HUES64 (cell line): ENCODE data around the gene NPIPB12.
"Not testable (repeated sequence)": the region's sequence is repeated elsewhere in the genome, so short reads cannot be mapped to it uniquely, and the experiment has no call there.

ENCODE experiments used
- H3K27ac ChIP-seq: 2 replicates; pipeline ENCODE4 v1.7.0; 2013; ENCODE audit warnings: low read depth, low read length, inconsistent platforms
- H3K27me3 ChIP-seq: 2 replicates; pipeline ENCODE4 v1.6.1; 2013; ENCODE audit warnings: mild to moderate bottlenecking, low read length; ENCODE audit not compliant: insufficient read depth
- H3K36me3 ChIP-seq: 2 replicates; pipeline ENCODE4 v1.6.1; 2013; ENCODE audit warnings: mild to moderate bottlenecking, low read length; ENCODE audit not compliant: insufficient read depth
- H3K4me1 ChIP-seq: 2 replicates; pipeline ENCODE4 v1.6.1; 2013; ENCODE audit warnings: mild to moderate bottlenecking, low read length, moderate library complexity; ENCODE audit not compliant: insufficient read depth
- H3K4me3 ChIP-seq: 2 replicates; pipeline ENCODE4 v1.5.1; 2013; ENCODE audit warnings: mild to moderate bottlenecking, low read length, moderate library complexity
- H3K9ac ChIP-seq: 2 replicates; pipeline ENCODE4 v1.6.1; 2013; ENCODE audit warnings: mild to moderate bottlenecking, low read depth, low read length
- H3K9me3 ChIP-seq: 2 replicates; pipeline ENCODE4 v1.6.1; 2013; ENCODE audit warnings: low read depth, low read length; ENCODE audit not compliant: insufficient read depth
- WGBS: fragments of 150-250, 120-280 bp; methylation state at CpG from one replicate; pipeline ENCODE4 v1.1.7; 2013; ENCODE audit warnings: missing lambda C conversion rate; 5-methylcytosine and 5-hydroxymethylcytosine counted together

Gene NPIPB12

GRCh38 chr16:29454828-29455227 lies 51.4 kb downstream of the NPIPB12 start:
- WGBS: no CpG with 5 or more reads among the region's 29 CpGs
- not testable (repeated sequence) for H3K9ac ChIP-seq, H3K27ac ChIP-seq, H3K9me3 ChIP-seq, H3K4me3 ChIP-seq, H3K4me1 ChIP-seq, H3K36me3 ChIP-seq, H3K27me3 ChIP-seq

- not testable (repeated sequence) for H3K36me3 ChIP-seq, H3K4me1 ChIP-seq, H3K9ac ChIP-seq, H3K27ac ChIP-seq, H3K4me3 ChIP-seq, H3K27me3 ChIP-seq, H3K9me3 ChIP-seq
- WGBS: no CpG with 5 or more reads among the region's 33 CpGs
Measured at GRCh38 chr16:29454269-29454668, 51.9 kb downstream of the NPIPB12 start, which contains the start of the genes BOLA2 and SLX1B. TSS of gene BOLA2 (minus strand) at chr16:29454351. CDS start at chr16:29454253, 98 bp downstream. TSS of gene SLX1B (plus strand) at chr16:29454533.

GRCh38 chr16:29453754-29454153 lies 52.5 kb downstream of the NPIPB12 start:
- not testable (repeated sequence) for H3K27ac ChIP-seq, H3K36me3 ChIP-seq, H3K4me3 ChIP-seq

More at GRCh38 chr16:29453754-29454153, 52.5 kb downstream of the NPIPB12 start:
- no CpG with 5 or more reads among the region's 21 CpGs for WGBS
- H3K9ac ChIP-seq, H3K27me3 ChIP-seq, H3K4me1 ChIP-seq, H3K9me3 ChIP-seq: not testable (repeated sequence)
